Colonic mucosa (tissue), 4 donors: ENCODE data around the gene SLC24A3. TPM values are rescaled to one million over a fixed set of nuclear protein-coding genes. Genes with fewer than 3 reads are reported as not detected.

Experiments used
- DNase-seq: peaks from one replicate; pipeline ENCODE4 v3.0.0-alpha.2; 2020
- H3K27ac ChIP-seq: fragments of 200-600 bp; one replicate; pipeline ENCODE4 v1.8.0; 2021
- H3K27me3 ChIP-seq: fragments of 200-600 bp; one replicate; pipeline ENCODE4 v1.8.0; 2021
- H3K36me3 ChIP-seq: fragments of 200-600 bp; one replicate; pipeline ENCODE4 v1.8.0; 2021
- H3K4me1 ChIP-seq: fragments of 200-600 bp; one replicate; pipeline ENCODE4 v1.8.0; 2021; ENCODE audit warnings: mild to moderate bottlenecking
- H3K4me3 ChIP-seq: fragments of 200-600 bp; one replicate; pipeline ENCODE4 v1.8.0; 2021
- H3K9ac ChIP-seq, 2 donors: one replicate each; pipeline ENCODE4 v1.7.0; 2013; ENCODE audit warnings: control low read depth in 2 of 2, low read depth in 2 of 2, low read length in 2 of 2
- H3K9me3 ChIP-seq: fragments of 200-600 bp; one replicate; pipeline ENCODE4 v1.8.0; 2021
- intact Hi-C: fragments of 100-400 bp; cut with DNase I; formaldehyde crosslinking; loops from one replicate; pipeline ENCODE4 v1.14.1; 2022
- total RNA-seq, 2 donors: library from RNA; stranded (reverse); fragmentation: NEBNext Ultra II Directional in 1 of 2; extraction: Animal tissue kit (Norgen Biotek cat#: 25700) in 1 of 2; gene quantifications; one replicate each; pipeline ENCODE4 v1.2.1, GENCODE V29; 2021
- TF ChIP-seq, protein P1 (sequence below): fragments of 200-600 bp; IDR thresholded peaks from one replicate; pipeline ENCODE4 v1.8.0; 2022; ENCODE audit warnings: antibody characterized with exemption, mild to moderate bottlenecking
- donor health status: healthy.
- donor health status: DM: no; HTN: no; CAD: no.
- donor health status: DM: no; HTN: no; CAD: no.

The SLC24A3 gene
- total RNA-seq, 2 donors from 2014 or later: 3.6 to 6.6 TPM

DNA sequence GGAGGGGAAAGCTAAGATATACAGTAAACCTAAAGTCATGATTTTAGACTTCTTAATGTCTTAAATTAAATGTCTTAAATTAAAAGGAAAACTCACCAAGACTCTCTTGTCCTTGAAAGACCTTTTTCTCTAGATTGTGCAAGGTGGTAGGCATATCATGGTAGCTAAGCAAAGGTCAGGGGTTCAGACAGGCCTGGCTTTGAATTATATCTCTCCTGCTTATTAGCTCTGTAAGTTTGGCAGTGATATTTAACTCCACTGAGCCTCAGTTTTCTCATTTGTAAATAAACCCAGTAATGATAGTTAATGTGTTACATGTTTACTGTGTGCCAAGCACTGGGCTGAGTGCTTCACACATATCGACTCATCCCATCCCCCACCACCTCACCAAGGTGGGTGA, 203.3 kb downstream of the SLC24A3 start:
- TF ChIP-seq, protein P1, sequence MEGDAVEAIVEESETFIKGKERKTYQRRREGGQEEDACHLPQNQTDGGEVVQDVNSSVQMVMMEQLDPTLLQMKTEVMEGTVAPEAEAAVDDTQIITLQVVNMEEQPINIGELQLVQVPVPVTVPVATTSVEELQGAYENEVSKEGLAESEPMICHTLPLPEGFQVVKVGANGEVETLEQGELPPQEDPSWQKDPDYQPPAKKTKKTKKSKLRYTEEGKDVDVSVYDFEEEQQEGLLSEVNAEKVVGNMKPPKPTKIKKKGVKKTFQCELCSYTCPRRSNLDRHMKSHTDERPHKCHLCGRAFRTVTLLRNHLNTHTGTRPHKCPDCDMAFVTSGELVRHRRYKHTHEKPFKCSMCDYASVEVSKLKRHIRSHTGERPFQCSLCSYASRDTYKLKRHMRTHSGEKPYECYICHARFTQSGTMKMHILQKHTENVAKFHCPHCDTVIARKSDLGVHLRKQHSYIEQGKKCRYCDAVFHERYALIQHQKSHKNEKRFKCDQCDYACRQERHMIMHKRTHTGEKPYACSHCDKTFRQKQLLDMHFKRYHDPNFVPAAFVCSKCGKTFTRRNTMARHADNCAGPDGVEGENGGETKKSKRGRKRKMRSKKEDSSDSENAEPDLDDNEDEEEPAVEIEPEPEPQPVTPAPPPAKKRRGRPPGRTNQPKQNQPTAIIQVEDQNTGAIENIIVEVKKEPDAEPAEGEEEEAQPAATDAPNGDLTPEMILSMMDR: no peak
- no peak overlapping the region for H3K4me3 ChIP-seq
- no peaks in the 10 kb centered on the region for H3K27me3 ChIP-seq
- no peak for DNase-seq
- H3K4me1 ChIP-seq: no peaks in the 10 kb centered on the region
- H3K9ac ChIP-seq: no peak overlapping the region
- no peak overlapping the region for H3K27ac ChIP-seq
- H3K36me3 ChIP-seq: no peaks in the 10 kb centered on the region
- intact Hi-C loops: no loop called here
- no peaks in the 10 kb centered on the region for H3K9me3 ChIP-seq

DNA sequence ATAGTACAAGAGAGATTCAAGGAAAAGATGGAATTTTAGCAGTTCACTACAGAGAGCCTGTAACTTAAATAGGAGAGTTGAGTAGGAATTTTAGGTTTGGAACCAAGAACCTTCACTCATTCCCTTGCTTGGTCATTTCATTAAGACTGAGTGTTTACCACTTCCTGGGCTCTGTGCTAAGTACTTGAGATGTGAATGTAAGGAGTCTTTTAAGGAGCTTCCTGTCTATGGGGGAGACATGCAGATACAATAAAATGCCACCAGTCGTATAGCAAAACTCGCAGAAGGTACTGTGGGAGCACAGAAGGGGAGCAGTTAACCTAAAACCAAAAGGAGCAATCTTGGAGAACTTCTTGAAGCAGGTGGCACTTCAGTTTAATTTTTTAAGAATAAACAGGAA, 204.2 kb downstream of the SLC24A3 start:
- H3K4me1 ChIP-seq: no peaks in the 10 kb centered on the region
- TF ChIP-seq, protein P1: no peak
- H3K4me3 ChIP-seq: no peak overlapping the region
- intact Hi-C loops: no loop called here
- no peaks in the 10 kb centered on the region for H3K36me3 ChIP-seq
- H3K9ac ChIP-seq: no peak overlapping the region
- H3K27ac ChIP-seq: no peak overlapping the region
- no peak for DNase-seq
- no peaks in the 10 kb centered on the region for H3K9me3 ChIP-seq
- H3K27me3 ChIP-seq: no peaks in the 10 kb centered on the region

DNA sequence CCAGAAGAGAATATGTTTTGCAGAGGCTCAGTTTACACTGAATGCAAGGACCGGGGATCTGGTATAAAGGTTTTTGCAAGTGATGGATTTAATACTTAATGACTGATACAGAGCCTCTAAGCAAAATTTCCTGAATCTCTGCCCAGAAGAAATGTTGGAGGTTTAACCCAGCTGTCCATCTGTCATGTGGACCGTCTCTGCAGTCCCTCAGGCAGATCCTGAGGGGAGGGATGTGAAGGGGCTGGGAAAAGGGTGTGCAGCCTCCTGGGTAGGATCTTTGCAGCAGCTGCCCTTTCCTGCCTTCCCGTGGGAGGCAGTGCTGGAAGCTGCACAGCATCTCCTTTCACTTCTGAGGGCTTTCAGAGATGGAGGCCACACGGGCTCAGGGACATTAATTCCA, 207.0 kb downstream of the SLC24A3 start:
- H3K9me3 ChIP-seq: no peaks in the 10 kb centered on the region
- TF ChIP-seq, protein P1: no peak
- no peak overlapping the region for H3K27ac ChIP-seq
- DNase-seq: no peak
- H3K4me1 ChIP-seq: no peaks in the 10 kb centered on the region
- no peaks in the 10 kb centered on the region for H3K27me3 ChIP-seq
- no peak overlapping the region for H3K4me3 ChIP-seq
- intact Hi-C loops: no loop called here
- no peaks in the 10 kb centered on the region for H3K36me3 ChIP-seq
- no peak overlapping the region for H3K9ac ChIP-seq

DNA sequence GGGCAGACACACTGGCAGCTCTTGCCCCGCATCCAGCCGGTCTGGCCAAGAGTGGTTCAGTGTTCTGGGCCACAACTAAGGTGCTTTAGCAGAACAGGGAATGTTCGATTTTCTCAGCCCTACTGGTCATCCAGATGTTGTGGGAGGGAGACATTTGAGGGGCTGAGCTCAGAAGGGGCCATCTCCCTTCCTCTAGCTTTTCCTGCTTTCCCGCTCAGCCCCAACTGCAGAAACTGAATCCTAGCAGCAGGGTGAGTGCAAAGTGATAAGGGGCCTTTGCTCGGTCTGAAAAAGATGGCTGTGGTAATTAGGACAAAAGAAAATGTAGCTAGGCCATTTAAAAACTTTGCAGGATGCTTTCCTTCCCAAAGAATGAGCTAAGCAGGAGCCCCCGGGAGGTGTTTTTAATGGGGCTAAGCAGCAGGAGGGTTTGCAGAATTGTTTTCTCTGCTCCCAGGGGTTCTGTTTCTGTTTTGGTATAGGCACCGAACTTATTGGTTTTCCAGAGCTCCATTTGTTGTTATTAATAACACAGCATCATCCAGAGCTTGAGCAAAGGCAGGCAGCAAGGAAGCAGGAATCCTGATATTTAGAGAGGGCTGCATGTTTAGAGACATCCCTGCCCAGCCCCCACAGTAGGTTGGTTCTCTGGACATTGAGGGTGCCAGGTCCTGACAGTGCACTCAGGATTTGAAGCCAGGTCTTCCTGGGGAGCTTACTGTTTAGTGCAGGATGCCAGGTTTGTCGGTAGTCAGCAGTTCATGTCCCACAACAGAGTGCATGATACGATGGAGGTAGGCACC, 210.9 kb downstream of the SLC24A3 start:
- H3K9me3 ChIP-seq: no peaks in the 10 kb centered on the region
- no peaks in the 10 kb centered on the region for H3K27me3 ChIP-seq
- no peak for DNase-seq
- no peak overlapping the region for H3K4me3 ChIP-seq
- no peaks in the 10 kb centered on the region for H3K4me1 ChIP-seq
- no peak overlapping the region for H3K9ac ChIP-seq
- intact Hi-C loops: no loop called here
- no peaks in the 10 kb centered on the region for H3K36me3 ChIP-seq
- H3K27ac ChIP-seq: no peak overlapping the region
- TF ChIP-seq, protein P1: no peak

DNA sequence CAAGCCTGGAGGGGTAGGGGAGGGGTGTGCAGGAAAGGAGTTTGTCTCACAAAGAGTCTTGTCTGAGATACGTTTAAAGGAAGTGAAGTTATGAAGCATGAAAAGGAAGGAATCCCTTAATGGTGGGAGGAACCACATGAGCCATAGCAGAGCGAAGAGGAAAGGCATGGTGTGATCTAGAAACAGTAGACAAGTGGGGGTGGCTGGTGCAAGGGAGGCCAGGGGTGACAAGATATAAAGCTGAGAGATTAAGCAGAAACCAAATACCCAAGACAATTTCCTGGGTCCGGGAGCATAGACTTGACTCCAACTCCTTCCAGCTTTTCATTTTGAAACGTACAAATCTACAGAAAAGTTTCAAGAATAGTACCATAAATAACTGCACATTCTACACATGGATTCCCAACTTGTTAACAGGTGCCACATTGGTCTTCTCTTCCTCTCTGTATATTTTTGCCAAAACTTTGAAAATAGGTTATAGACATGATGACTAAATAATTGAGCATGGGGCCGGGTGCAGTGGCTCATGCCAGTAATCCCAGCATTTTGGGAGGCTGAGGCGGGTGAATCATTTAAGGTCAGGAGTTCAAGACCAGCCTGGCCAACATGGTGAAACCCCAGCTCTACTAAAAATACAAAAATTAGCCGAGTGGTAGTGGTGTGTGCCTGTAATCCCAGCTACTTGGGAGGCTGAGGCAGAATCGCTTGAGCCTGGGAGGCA, 211.6 kb downstream of the SLC24A3 start:
- Histone ChIP-seq H3K36me3 (no peaks in the 10 kb centered on the region), H3K27me3 (no peaks in the 10 kb centered on the region), H3K4me3 (no peak overlapping the region), H3K4me1 (no peaks in the 10 kb centered on the region), H3K9ac (no peak overlapping the region), H3K27ac (no peak overlapping the region), H3K9me3 (no peaks in the 10 kb centered on the region)
- no peak for DNase-seq
- intact Hi-C loops: no loop called here
- TF ChIP-seq, protein P1: no peak
